Stimulated activated CD8-positive, alpha-beta memory T cell treated with anti-CD3 and anti-CD28 coated beads, Interleukin-12 subunit alpha, Interleukin-12 subunit beta, amount 100 ng/mL, for 4 hours (primary cell): ENCODE data around the gene EOMES.

ENCODE experiments used
- DNase-seq: peaks from one replicate; pipeline ENCODE4 v3.0.0-alpha.2; 2020; ENCODE audit warnings: low read depth

The EOMES gene

DNA sequence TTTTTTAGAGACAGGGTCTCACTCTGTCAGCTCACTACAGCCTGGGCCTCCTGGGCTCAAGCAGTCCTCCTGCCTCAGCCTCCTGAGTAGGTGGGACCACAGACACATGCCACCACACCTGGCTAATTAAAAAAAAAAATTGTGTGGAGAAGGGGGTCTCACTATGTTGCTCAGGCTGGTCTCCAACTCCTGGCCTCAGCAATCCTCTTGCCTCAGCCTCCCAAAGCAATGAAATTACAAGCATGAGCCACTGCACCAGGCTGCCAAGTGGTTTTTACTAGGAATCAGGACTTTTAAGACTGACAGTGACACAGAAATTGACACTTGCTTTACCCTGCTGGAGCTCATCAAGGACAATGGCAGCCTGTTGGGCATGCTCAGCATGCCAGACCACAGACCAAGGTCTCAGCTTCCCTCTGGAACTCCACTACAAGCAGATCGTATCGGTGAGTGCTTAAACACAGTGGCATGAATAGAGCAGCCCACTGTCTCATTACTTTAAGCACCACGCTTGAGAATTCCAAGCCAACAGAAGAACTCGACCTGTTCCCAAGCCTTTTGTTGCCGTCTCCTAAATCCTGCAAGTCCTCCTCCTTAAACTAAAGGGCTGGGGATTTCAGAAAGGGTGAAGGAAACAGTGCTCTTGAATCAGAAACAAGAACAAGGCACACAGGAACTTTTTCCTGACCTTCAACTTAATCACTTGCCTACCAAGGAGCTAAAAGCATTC is 41.4 kb downstream of the EOMES start:
- no peak for DNase-seq

DNA sequence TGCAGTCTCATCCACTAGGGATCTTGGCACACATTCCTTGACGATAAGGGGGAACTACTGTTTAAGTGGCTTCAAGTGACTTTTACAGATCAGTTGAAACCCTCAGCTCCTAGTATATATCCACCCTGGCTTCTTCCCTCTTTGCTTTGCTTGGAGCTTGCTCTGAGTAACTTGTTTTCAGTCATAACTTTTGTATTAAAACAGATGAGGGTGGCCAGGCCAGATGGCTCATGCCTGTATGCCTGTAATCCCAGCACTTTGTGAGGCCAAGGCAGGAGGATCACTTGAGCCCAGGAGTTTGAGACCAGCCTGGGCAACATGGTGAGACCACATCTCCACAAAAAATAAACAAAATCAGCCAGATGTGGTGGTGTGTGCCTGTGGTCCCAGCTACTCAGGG is 42.4 kb downstream of the EOMES start:
- no peak for DNase-seq

DNA sequence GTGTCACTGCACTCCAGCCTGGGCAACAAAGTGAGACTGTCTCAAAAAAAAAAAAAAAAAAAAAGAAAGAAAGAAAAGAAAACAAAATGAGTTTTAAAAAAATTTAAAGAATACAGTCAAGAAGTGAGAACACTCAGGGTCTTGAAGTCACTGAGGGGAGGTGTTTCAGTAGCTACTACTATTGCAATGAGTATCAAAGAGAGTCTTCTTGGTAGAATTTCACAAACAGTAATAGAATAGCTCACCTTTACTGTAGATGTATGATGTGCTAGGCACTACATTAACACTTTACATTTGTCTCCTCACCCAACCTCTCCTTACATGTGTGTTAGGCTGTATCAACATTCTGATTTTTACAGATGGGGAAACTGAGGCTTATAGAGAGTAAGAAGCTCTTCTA is 43.9 kb downstream of the EOMES start:
- DNase-seq: no peak

DNA sequence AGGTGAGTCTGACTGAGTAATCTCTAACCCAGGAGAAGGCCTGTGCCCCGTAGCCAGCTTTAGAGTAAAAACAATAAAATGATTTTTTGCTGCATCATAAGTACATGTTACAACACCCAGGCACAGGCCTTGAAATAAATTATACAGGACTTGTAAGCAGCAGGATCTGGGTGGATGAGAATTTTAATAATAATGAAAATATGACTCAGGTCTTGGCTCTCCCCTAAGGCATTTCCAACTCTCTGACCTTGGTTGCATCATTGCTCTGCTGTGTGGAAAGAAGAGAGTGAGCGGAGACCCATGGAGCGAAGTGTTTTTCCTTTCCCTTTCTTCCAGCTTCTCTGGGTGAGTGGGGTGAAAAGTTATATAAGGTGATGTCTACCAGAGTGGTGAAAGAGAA is 44.6 kb downstream of the EOMES start:
- DNase-seq: no peak

DNA sequence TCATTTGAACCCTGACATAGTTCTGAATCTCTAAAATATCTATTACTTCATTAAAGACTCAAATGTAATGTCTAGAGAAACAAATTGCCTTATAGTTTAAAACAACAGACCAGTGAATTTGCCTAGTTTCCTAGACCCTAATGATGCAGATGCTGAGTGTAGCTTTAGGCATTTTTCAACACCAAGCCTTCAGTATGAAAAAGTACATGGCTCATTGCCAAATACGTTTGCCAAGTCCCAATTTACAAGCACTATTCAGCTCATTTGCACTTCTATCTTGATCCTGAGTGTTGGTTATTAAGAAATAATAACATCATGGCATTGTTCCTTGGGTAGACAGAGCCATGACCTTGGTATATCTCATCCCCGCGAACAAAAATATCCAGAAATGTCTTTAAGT is 46.8 kb downstream of the EOMES start:
- DNase-seq: no peak

DNA sequence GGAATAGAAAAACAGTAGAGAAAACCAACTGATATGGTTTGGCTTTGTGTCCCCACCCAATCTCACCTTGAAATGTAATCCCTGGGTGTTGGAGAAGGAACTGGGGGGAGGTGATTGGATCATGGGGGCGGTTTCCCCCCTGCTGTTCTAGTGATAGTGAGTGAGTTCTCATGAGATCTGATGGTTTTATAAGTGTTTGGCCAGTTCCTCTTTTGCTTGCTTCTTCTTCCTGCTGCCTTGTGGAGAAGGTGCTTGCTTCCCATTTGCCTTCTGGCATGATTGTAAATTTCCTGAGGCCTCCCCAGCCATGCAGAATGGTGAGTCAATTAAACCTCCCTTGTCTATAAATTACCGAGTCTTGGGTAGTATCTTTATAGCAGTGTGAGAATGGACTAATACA is 48.4 kb downstream of the EOMES start:
- no peak for DNase-seq

DNA sequence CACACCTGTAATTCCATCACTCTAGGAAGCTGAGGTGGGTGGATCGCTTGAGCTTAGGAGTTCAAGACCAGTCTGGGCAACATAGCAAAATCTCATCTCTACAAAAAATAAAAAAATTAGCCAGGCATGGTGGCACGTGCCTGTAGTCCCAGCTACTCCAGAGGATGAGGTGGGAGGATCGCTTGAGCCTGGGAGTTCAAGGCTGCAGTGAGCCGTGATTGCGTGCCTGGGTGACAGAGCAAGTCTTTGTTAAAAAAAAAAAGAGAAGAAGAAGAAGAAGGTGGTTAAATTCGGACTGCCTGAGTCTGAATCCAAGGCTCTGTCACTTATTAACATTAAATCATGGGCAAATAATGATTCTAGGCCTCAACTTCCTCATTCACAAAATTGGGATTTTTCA is 51.0 kb downstream of the EOMES start:
- no peak for DNase-seq

DNA sequence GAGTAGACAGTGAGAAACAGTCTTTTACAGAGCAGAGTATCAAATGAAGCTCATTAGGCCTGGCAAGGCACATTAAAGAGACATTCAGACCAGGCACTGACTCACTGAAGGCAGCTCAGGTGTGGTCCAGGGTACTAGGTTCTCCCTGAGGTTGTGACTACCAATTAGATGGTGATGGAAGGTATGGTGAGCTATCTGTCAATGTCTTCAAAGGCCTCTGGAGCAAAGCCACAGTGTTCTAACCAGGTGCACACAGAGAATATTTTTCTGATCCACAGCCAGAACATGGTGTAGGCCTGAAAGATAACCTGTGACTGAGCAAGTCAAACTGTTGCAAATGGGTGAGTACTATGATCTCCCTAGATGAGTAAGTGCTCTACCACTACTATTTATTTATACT is 51.5 kb downstream of the EOMES start:
- no peak for DNase-seq

DNA sequence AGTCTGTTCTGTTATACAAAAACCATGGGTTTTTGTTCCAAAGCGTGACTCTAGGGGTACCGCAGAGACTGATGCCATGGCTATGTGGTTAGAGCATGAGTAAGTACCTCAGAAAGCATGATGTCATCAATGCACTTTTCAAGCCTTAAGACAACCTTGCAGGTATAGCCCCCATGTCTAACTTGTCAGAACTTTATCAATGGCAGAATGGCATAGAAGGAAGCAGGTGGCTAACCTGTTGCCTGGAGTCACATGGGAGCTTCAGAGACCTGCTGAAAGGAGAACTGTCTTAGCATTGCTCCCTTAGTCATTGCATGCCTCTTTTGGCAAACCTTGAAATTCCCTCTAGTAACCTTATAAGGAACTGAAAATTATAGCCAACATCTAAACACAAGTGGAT is 52.5 kb downstream of the EOMES start:
- no peak for DNase-seq

DNA sequence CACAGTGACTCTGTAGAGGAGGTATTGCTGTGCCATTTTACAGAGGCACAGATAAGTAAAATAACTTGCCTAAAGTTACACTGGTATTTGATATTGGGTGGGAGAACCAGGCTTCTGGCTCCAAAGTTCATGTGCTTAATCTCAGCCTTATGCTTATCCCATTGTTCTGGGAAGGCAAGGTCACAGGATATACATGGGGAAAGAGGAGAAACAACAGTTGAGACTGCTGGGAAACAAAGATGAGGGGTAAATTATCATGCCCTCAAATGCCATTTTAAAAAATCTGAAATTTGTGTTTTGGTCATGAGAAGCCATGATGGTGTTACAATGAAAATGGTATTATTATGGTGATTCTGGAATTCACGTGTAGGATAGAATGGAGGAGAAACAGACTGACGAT is 54.4 kb downstream of the EOMES start:
- no peak for DNase-seq

DNA sequence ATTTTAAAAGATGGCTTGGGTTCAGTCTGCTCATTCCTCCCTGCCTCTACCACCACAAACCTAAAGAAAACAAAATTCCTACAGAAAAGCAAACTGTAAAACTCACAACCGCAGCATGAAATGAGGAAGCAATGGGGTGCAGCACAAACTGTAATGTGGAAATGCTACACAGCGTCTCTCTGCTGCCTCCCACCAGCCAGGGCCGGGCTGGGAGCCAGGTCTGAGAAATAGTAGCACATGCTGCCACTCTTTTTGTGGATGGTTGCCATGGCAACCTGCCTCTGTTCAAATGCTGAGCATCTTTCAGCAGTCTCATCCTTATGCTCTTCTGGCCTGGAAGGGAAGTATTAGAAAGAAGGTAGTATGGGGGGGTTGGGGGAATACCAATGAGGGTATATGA is 55.4 kb downstream of the EOMES start:
- DNase-seq: no peak

DNA sequence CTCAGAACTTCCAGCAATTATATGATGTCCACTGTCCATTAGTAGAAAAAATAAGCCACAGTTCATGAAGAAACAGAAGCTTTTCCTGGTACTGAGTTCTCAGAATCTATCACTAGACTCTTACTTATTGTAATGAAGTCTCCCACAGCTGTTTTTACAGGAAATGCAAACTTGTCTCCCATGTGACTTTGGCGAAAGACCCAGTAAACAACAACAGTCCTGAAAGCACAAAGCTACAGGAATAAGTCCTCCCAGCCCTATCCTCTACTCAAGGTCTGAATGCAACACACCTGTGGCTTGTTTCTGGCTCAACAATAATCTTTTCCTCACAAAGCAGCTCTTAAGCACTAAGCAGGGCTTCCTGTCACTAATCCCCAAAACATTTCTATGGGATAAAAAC is 55.9 kb downstream of the EOMES start:
- no peak for DNase-seq
